ENCODE measurements around the gene TTC13. TPM values are rescaled to one million over a fixed set of nuclear protein-coding genes. Genes with fewer than 3 reads are reported as not detected.

Gene TTC13
- total and polyA plus RNA-seq, 2 of the 13 experiments (the other 11 are each of a cell fraction or from before 2014, with no cell fraction given) = 5.8 to 15.9 TPM

DNA sequence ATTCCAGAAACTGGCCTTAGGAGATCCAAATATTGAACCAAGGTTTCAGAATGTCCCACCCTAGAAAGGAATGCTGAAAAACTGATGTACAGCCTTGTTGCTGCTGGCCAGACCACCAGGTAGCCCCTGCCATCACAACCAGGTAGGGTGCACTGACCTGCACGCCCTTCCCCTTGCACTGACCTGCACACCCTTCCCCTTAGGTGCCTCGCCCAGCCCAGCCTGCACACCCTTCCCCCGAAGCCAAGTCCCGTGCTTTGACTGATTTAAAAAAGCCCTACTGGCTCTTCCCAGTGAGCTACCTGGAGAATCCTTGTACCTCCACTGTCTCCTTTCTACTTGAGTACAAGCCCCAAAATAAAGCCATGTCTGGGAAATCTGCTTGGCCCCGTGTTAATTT is 84.0 kb downstream of the TTC13 start:
- Histone ChIP-seq H3K79me2 (ENCODE audit: insufficient read depth, low read length) (no peaks in the 10 kb centered on the region), H3K36me3 (replicated peaks in 1 of 2; ENCODE audit: control insufficient read depth in 1 of 2, insufficient read depth in 2 of 2, low read length in 2 of 2) (no peaks in the 10 kb centered on the region), H3K4me2 (ENCODE audit: low read depth, low read length) (no peak overlapping the region), H3K9ac (ENCODE audit: insufficient read depth, low read depth, low read length) (no peak overlapping the region), H3K27me3 (ENCODE audit: control insufficient read depth in 1 of 2, insufficient read depth in 2 of 2, low read length in 2 of 2) (no peaks in the 10 kb centered on the region; a peak in 2 of 5 replicates), H4K20me1 (ENCODE audit: insufficient read depth, low read length) (no peaks in the 10 kb centered on the region), H3K4me3 (replicated peaks in 1 of 3; ENCODE audit: insufficient read depth in 1 of 3, low read depth in 2 of 3, low read length in 3 of 3) (no peak overlapping the region), H3K4me1 (ENCODE audit: insufficient read depth, low read length) (peaks cover 9% of the 10 kb centered on the region; the same call in 1 of the 2 replicates), H2AFZ (ENCODE audit: low read length) (no peak overlapping the region), H3K27ac (ENCODE audit: extremely low read length, insufficient read depth, low read length) (no peak overlapping the region), H3K9me3 (ENCODE audit: low read length) (no peaks in the 10 kb centered on the region)
- no peak for DNase-seq (ENCODE audit: low spot score)
- WGBS (ENCODE audit: low lambda C conversion rate) = 36% methylated on average over 4 of the region's 5 CpGs
- intact Hi-C loops (cut with micrococcal nuclease; ENCODE audit: unreplicated experiment) (no loop called here), in situ Hi-C loops (cut with HindIII; ENCODE audit: extremely low pct_ligation_motif_present, low pct_unique_long_range_greater_than_20kb) (no loop called here)
- FAIRE-seq = no peak
- no TSS peak for BruUV-seq (replicated peaks)
- POLR2A ChIA-PET = no interaction called here
- peak; percentile 38; the same call in 2 of the 3 replicates for ATAC-seq
- TF ChIP-seq, protein P1, sequence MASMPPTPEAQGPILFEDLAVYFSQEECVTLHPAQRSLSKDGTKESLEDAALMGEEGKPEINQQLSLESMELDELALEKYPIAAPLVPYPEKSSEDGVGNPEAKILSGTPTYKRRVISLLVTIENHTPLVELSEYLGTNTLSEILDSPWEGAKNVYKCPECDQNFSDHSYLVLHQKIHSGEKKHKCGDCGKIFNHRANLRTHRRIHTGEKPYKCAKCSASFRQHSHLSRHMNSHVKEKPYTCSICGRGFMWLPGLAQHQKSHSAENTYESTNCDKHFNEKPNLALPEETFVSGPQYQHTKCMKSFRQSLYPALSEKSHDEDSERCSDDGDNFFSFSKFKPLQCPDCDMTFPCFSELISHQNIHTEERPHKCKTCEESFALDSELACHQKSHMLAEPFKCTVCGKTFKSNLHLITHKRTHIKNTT (CRISPR knock-in tag; IDR thresholded peaks at IDR 0.05) = no peak
- TF ChIP-seq, protein P2, sequence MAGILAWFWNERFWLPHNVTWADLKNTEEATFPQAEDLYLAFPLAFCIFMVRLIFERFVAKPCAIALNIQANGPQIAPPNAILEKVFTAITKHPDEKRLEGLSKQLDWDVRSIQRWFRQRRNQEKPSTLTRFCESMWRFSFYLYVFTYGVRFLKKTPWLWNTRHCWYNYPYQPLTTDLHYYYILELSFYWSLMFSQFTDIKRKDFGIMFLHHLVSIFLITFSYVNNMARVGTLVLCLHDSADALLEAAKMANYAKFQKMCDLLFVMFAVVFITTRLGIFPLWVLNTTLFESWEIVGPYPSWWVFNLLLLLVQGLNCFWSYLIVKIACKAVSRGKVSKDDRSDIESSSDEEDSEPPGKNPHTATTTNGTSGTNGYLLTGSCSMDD (CRISPR knock-in tag; IDR thresholded peaks at IDR 0.05) = no peak
- TF ChIP-seq ZNF883 (CRISPR knock-in tag; IDR thresholded peaks at IDR 0.05; ENCODE audit: not compliant biosample characterization) = no peak
- CTCF ChIA-PET (ENCODE audit: low intra/inter-chr PET ratio, low total read pairs) = no interaction called here

GRCh38 chr1:230894032-230894431 is 84.6 kb downstream of the TTC13 start:
- no TSS peak for BruUV-seq (replicated peaks)
- no peak overlapping the region for H3K27ac ChIP-seq (ENCODE audit: extremely low read length, insufficient read depth, low read length)
- TF ChIP-seq TEAD3 (CRISPR knock-in tag; optimal IDR thresholded peaks at IDR 0.05; ENCODE audit: borderline replicate concordance) = peak; percentile 73
- TF ChIP-seq SPEN (CRISPR knock-in tag; IDR thresholded peaks at IDR 0.05; ENCODE audit: low read depth) = no peak
- no peak for TF ChIP-seq SP140L (CRISPR knock-in tag; IDR thresholded peaks at IDR 0.05; ENCODE audit: borderline replicate concordance)
- CTCF ChIA-PET (ENCODE audit: low intra/inter-chr PET ratio, low total read pairs) = no interaction called here
- peaks cover 9% of the 10 kb centered on the region; the same call in 1 of the 2 replicates for H3K4me1 ChIP-seq (ENCODE audit: insufficient read depth, low read length)
- H3K27me3 ChIP-seq (ENCODE audit: control insufficient read depth in 1 of 2, insufficient read depth in 2 of 2, low read length in 2 of 2) = no peaks in the 10 kb centered on the region; a peak in 2 of 5 replicates
- no peak for DNase-seq (ENCODE audit: low spot score)
- intact Hi-C loops (cut with micrococcal nuclease; ENCODE audit: unreplicated experiment) (no loop called here), in situ Hi-C loops (cut with HindIII; ENCODE audit: extremely low pct_ligation_motif_present, low pct_unique_long_range_greater_than_20kb) (no loop called here)
- POLR2A ChIA-PET = no interaction called here
- no peaks in the 10 kb centered on the region for H3K79me2 ChIP-seq (ENCODE audit: insufficient read depth, low read length)
- no peaks in the 10 kb centered on the region for H4K20me1 ChIP-seq (ENCODE audit: insufficient read depth, low read length)
- H3K9ac ChIP-seq (ENCODE audit: insufficient read depth, low read depth, low read length) = no peak overlapping the region
- H3K4me2 ChIP-seq (ENCODE audit: low read depth, low read length) = no peak overlapping the region
- ATAC-seq = peak; percentile 83
- FAIRE-seq = no peak
- 6% methylated on average over 6 of the region's 6 CpGs for WGBS (ENCODE audit: low lambda C conversion rate)
- H3K36me3 ChIP-seq (replicated peaks in 1 of 2; ENCODE audit: control insufficient read depth in 1 of 2, insufficient read depth in 2 of 2, low read length in 2 of 2) = no peaks in the 10 kb centered on the region
- H3K9me3 ChIP-seq (ENCODE audit: low read length) = no peaks in the 10 kb centered on the region
- no peak overlapping the region for H3K4me3 ChIP-seq (replicated peaks in 1 of 3; ENCODE audit: insufficient read depth in 1 of 3, low read depth in 2 of 3, low read length in 3 of 3)
- no peak overlapping the region for H2AFZ ChIP-seq (ENCODE audit: low read length)
